Stimulated activated CD4-positive, alpha-beta T cell treated with anti-CD3 and anti-CD28 coated beads, Interleukin-1b, Interleukin-23, amount 100 ng/mL, for 1 hour (primary cell): ENCODE results near the gene COG3.

Experiments used
- DNase-seq, 2 donors: peaks; one replicate each; pipeline ENCODE4 v3.0.0-alpha.2; 2020; ENCODE audit warnings: low read depth in 2 of 2

COG3 gene

GRCh38 chr13:45503658-45504057, 38.9 kb downstream of the COG3 start:
- no peak for DNase-seq

GRCh38 chr13:45506811-45507210, 42.1 kb downstream of the COG3 start:
- no peak for DNase-seq

DNA sequence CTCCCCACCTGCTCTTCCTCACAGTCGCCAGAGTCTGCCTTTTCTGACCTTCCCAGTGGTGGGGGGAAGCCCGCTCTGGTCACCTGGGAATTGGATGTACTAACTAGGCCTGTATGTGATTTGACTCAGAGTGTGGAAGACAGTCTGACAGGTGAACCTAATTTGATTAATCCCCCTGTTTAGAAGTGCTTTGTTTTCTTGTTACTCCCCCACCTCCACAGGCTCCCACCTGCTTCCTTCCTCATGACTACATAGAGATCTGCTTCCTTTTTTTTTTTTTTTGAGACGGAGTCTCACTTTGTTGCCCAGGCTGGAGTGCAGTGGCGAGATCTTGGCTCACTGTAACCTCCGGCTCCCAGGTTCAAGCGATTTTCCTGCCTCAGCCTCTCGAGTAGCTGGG, 44.0 kb downstream of the COG3 start:
- no peak for DNase-seq

DNA sequence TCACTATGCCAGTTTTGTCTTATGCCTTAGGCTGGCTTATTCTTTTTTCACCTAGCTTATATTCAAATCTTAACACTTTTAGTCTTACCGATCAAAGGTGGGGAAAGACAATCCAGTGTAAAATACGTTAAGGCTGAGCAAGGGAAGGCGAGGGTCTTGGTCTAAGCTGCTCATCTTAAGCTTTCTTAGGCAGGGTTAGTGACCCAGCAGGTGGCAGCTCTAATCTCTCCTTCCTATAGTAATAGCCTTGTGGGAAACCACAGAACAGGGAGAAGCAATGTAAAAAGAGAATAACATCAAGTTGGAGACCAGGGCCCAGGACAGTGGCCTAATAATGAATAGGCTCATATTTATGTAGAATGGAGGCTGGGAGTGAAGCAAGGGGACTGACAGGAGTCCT, 45.9 kb downstream of the COG3 start:
- no peak for DNase-seq

- DNase-seq = no peak
These were observed 46.8 kb downstream of the COG3 start for GRCh38 chr13:45511310-45512097.

DNA sequence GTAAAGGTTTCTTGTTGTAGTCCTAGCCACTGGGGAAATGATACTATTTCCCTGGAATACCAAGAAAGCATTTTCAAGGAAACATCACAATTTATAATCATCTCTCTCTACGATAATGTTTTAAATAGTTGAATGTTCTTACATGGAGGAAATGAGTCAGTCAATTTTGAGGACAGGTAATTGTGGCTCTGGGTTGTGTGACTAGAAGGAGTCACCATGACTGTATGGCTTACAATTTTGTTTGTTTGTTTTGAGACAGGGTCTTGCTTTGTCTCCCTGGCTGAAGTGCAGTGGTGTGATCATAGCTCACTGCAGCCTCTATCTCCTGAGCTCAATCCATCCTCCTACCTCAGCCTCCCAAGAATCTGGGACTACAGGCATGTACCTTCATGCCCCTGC, 47.4 kb downstream of the COG3 start:
- DNase-seq = no peak

GRCh38 chr13:45516757-45517156, 52.0 kb downstream of the COG3 start:
- no peak for DNase-seq

- no peak for DNase-seq
These were observed 53.9 kb downstream of the COG3 start for GRCh38 chr13:45518525-45519245.

DNA sequence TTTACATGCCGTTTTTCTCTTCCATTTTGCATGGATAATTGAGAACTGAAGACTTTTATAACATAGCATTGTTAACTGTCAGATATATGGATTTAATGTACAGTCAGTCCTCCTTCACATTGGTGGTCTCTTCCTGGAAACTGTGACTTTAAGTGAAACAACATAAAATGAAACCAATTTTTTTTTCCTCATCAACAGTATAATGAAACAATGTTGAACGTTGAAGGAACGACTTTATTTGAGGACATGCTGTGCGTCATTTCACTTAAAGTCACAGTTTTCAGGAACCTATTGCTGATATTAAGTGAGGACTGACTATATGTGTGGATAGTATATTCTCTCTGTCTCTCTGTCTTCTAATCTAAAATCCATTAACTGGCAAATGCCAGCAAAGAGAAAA, 54.8 kb downstream of the COG3 start:
- no peak for DNase-seq

DNA sequence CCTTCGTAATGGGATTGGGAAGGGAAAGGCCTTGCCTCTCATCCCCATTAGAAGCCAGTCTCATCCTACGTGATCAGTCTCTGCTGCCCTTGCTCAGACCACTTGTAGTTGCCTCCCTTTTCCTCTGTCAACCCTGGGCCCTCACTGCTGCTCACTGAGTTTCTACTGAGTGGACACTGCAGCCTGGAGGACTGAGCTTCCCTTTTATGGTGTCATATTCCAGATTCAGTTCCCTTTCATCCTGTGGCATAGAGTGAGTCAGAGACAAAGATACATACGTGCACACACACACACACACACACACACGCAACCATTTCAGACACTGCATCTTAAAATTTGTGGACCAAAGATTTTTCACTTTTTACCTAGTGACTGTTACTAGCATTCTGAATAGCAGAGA, 56.6 kb downstream of the COG3 start:
- no peak for DNase-seq

DNA sequence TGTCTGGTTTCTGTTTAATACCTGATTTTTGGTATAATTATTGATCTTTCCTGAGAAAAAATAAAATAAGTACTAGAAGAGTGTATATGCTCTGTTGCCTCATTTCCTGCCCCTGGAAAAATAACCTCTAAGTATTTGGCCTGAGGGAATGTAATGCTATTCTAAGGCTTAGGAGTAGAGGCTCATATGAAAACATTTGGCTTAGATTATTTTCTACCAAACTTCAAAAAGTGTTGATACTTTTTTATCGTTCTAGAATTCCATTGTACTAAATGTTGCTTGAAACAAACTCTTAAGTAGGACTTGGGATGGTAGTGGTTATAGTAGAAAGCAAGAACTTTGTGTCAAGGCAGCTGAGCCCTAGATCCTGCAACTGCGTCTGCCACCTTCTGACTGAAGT, 57.8 kb downstream of the COG3 start:
- no peak for DNase-seq

DNA sequence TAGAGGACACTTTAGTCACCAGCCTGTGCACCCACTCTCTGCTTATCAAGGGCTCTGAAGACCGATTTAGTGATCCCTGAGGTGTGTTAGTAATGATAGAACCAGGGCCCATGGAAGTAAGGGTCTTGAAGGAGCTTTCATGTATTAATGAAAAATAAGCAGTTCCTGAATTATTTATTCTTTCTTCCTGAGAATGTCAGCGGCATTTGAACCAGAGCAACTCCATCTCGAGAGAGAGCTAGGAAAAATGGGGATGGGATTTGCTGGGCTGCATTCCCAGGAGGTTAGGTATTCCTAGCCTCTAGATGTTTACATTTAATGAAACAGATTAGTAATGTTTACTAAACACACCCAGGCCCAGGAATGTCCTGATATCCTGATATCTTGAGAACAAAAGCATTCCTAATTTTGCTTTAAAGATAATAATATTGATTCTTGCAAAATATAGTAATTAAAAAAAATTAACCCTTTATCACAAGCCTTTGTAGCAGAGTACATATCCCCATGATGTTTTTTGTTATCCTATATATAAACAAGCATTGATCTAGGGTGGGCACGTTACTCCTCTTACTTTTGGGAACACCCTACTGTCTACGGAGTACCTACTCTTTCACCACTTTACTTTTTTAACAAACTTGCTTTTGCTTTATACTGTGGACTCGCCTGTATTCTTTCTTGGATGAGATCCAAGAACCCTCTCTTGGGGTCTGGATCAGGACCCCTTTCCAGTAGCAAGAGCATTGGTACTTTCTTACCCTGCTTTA, 63.1 kb downstream of the COG3 start:
- DNase-seq = no peak

- DNase-seq = no peak
These were observed 65.0 kb downstream of the COG3 start for GRCh38 chr13:45529758-45530157.

DNA sequence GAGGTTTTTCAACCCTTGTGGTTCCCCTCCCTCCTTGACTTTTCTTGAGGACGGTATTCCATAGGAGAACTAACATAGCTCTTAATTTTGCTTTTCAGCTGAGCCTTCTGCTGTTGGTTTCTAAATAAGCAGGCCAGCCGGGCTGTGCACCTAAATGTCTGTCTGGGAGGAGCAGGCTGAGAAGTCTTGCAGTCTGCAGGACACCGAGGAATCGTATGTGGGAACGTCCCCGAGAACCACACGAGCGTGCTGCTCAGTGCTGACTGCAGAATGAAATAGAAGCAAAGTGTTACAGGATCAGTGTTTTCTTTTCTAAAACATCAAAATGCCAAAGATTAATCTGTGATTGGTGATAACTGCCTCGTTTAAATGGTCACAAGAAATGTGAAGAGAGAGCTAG, 69.9 kb downstream of the COG3 start:
- no peak for DNase-seq

- no peak for DNase-seq
These were observed 71.5 kb downstream of the COG3 start for GRCh38 chr13:45536224-45536623.

DNA sequence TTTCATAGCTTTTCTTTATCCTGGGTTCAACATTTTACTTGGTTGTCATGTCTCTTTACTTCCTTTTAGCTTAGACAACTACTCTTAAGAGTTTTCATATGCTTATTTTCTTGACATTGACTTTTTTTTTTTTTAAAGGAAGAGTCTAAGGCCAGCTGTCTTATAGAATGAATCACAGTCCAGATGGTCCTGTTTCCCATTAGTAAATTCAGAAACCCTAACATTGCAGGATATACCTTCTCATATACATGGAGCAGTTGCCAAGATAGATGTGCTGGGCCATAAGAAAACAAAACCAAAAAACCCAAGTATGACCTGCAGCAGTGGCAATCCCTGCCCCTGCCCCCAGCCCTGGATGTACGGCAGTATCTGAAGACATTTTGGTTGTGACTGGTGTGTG, 72.8 kb downstream of the COG3 start:
- no peak for DNase-seq

DNA sequence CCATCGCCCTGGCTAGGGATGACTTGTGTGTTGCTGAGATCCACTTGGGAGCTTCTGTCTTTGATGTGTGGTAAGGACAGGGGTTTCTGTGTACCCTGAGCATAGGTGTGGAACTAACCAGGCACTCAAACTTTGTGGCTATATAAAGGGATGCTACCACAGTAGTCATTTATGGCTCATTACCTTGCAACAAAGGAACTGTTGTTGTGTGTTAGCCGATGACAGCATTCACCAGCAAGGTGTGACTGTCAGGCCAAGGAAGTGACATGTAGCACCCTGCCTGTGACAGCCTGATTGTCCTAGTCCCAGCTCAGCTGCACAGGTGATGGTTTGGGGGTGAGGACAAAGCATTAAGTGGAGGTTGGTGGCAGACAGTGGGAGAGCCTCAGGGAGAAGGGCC, 73.6 kb downstream of the COG3 start:
- DNase-seq = no peak

GRCh38 chr13:45540195-45540594, 75.5 kb downstream of the COG3 start:
- no peak for DNase-seq

- no peak for DNase-seq
These were observed 76.1 kb downstream of the COG3 start for GRCh38 chr13:45540864-45541263.

GRCh38 chr13:45541806-45542205, 77.1 kb downstream of the COG3 start:
- no peak for DNase-seq

DNA sequence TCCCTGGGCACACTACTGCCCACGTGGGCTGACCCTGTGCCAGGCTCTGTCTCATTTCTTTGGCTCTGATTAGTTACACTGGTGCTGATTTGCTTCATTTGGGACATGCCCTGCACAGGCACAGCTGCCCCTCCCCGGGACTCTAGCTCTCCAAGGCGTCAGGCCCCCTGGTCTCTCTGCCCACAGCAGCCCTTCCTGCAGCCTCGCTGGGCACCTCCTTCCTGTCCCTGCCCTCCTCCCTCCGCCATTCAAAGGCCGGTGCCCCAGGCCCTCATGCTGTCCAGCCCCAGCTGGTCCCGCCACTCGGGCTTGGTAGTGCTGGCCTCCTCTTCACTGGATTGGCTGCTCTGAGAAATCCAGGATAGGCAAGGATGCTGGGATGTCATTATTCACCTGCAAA, 77.7 kb downstream of the COG3 start:
- DNase-seq = no peak

GRCh38 chr13:45542878-45543277, 78.1 kb downstream of the COG3 start:
- no peak for DNase-seq

- DNase-seq = no peak
These were observed 79.8 kb downstream of the COG3 start for GRCh38 chr13:45544520-45544919.
